PC-3 (cell line): ENCODE data around the gene ARMH4. TPM values are rescaled to one million over a fixed set of nuclear protein-coding genes. Genes with fewer than 3 reads are reported as not detected.

Experiments
- ATAC-seq: fragments of 200-7000 bp; cut with Tn5 transposase; 2 replicates; pipeline ENCODE4 v1.9.1; 2020; ENCODE audit warnings: mild to moderate bottlenecking, moderate library complexity
- BruUV-seq: library from RNA; stranded (reverse); fragments of 400-500 nt; replicated peaks from 2 replicates; lab custom pipeline; 2021; lab: Mats Ljungman, UMichigan
- CTCF ChIA-PET: fragments of 300-600 bp; sonication (Branson Sonifier 250); formaldehyde crosslinking; loops from one replicate; lab custom pipeline; 2022; ENCODE audit warnings: antibody characterized with exemption; lab: Charles Lee
- POLR2A ChIA-PET: fragments of 300-600 bp; sonication (Branson Sonifier 250); formaldehyde crosslinking; loops from one replicate; lab custom pipeline; 2022; ENCODE audit warnings: antibody characterized with exemption; ENCODE audit not compliant: unreplicated experiment; lab: Charles Lee
- DNase-seq: peaks from one replicate; pipeline ENCODE4 v3.0.0-alpha.2; 2015
- H2AFZ ChIP-seq: fragments of 300-600 bp; sonication (generic); 2 replicates; pipeline ENCODE4 v1.6.0; 2016; ENCODE audit warnings: antibody characterized with exemption, low read length
- H3F3A ChIP-seq: fragments of 300-600 bp; sonication (generic); one replicate; pipeline ENCODE4 v1.6.0; 2017; ENCODE audit warnings: antibody characterized with exemption, low read length, control low read depth, mild to moderate bottlenecking; ENCODE audit not compliant: unreplicated experiment
- H3K27ac ChIP-seq: fragments of 300-600 bp; sonication (generic); 2 replicates; pipeline ENCODE4 v1.5.1; 2016; ENCODE audit warnings: mild to moderate bottlenecking, low read length
- H3K27me3 ChIP-seq: fragments of 300-600 bp; sonication (generic); 2 replicates; pipeline ENCODE4 v1.6.1; 2016; ENCODE audit warnings: low read length, mixed read lengths
- H3K36me3 ChIP-seq: fragments of 300-600 bp; sonication (generic); 2 replicates; pipeline ENCODE4 v1.6.1; 2016; ENCODE audit warnings: low read depth, mixed run types, low read length, mixed read lengths
- H3K4me1 ChIP-seq: fragments of 300-600 bp; sonication (generic); 2 replicates; pipeline ENCODE4 v1.5.1; 2016; ENCODE audit warnings: low read length; ENCODE audit not compliant: insufficient read depth
- H3K4me2 ChIP-seq: fragments of 300-600 bp; sonication (generic); 2 replicates; pipeline ENCODE4 v1.6.0; 2016; ENCODE audit warnings: low read length
- H3K4me3 ChIP-seq: fragments of 300-600 bp; sonication (generic); 2 replicates; pipeline ENCODE4 v1.5.1; 2016; ENCODE audit warnings: mild to moderate bottlenecking, low read length, mixed read lengths
- H3K79me2 ChIP-seq: fragments of 300-600 bp; sonication (generic); 2 replicates; pipeline ENCODE4 v1.6.1; 2017; ENCODE audit warnings: low read length, mixed read lengths
- H3K9ac ChIP-seq: fragments of 300-600 bp; sonication (generic); 2 replicates; pipeline ENCODE4 v1.6.0; 2016; ENCODE audit warnings: mild to moderate bottlenecking, low read length
- H3K9me2 ChIP-seq: fragments of 300-600 bp; sonication (generic); replicated peaks from 2 replicates; pipeline ENCODE4 v1.6.1; 2016; ENCODE audit warnings: mixed run types, low read length, mixed read lengths
- H3K9me3 ChIP-seq: fragments of 300-600 bp; sonication (generic); 2 replicates; pipeline ENCODE4 v1.6.1; 2016; ENCODE audit warnings: low read length, mixed read lengths
- H4K20me1 ChIP-seq: fragments of 300-600 bp; sonication (generic); 2 replicates; pipeline ENCODE4 v1.6.1; 2016; ENCODE audit warnings: low read length, mixed read lengths
- CTCF ChIP-seq: fragments of 300-600 bp; sonication (generic); conservative IDR thresholded peaks from 2 replicates; pipeline ENCODE4 v1.5.1; 2017; ENCODE audit warnings: antibody characterized with exemption, low read depth, mild to moderate bottlenecking, low read length
- EZH2 ChIP-seq: fragments of 300-600 bp; sonication (generic); IDR thresholded peaks from one replicate; pipeline ENCODE4 v1.6.1; 2017; ENCODE audit warnings: antibody characterized with exemption, mild to moderate bottlenecking, low read length; ENCODE audit not compliant: unreplicated experiment
- EZH2phosphoT487 ChIP-seq: fragments of 300-600 bp; sonication (generic); IDR thresholded peaks from 2 replicates; pipeline ENCODE4 v1.6.1; 2018; ENCODE audit warnings: mild to moderate bottlenecking, antibody characterized with exemption, low read length, borderline replicate concordance
- intact Hi-C: fragments of 100-400 bp; cut with micrococcal nuclease; formaldehyde crosslinking; loops from 2 replicates; pipeline ENCODE4 v1.9.0; 2023
- total RNA-seq: library from RNA; depleted of rRNA; stranded (reverse); fragments of >200 nt; gene quantifications from 2 replicates; pipeline ENCODE4 v1.2.3, GENCODE V29; 2014

The ARMH4 gene
- total RNA-seq, 1 experiment from 2014 or later = 2.6 TPM

GRCh38 chr14:58088961-58089360, 63.1 kb downstream of the ARMH4 start:
- Histone ChIP-seq H3F3A (no peaks in the 10 kb centered on the region), H3K9ac (no peak overlapping the region), H4K20me1 (no peaks in the 10 kb centered on the region), H3K9me2 (no peaks in the 10 kb centered on the region), H3K4me1 (peaks cover 14% of the 10 kb centered on the region), H3K9me3 (no peaks in the 10 kb centered on the region), H3K27me3 (peaks cover 23% of the 10 kb centered on the region; the same call in 1 of the 2 replicates), H3K79me2 (no peaks in the 10 kb centered on the region), H3K4me2 (no peak overlapping the region), H3K27ac (no peak overlapping the region), H3K36me3 (no peaks in the 10 kb centered on the region), H2AFZ (no peak overlapping the region), H3K4me3 (no peak overlapping the region)
- ChIA-PET POLR2A (interaction anchor here (0.7 kb wide), 1 partner anchor 461 kb away, joined by 3 read pairs; no protein-coding TSS in a partner anchor), CTCF (no interaction called here)
- DNase-seq (no peak), ATAC-seq (no peak)
- no TSS peak for BruUV-seq
- intact Hi-C loops = no loop called here
- TF ChIP-seq EZH2 (no peak), CTCF (no peak), EZH2phosphoT487 (no peak)

- Histone ChIP-seq H3K27ac (no peak overlapping the region), H3K27me3 (peaks cover 23% of the 10 kb centered on the region; the same call in 1 of the 2 replicates), H3K9me3 (no peaks in the 10 kb centered on the region), H2AFZ (no peak overlapping the region), H3F3A (peaks cover 8% of the 10 kb centered on the region), H4K20me1 (no peaks in the 10 kb centered on the region), H3K36me3 (no peaks in the 10 kb centered on the region), H3K79me2 (no peaks in the 10 kb centered on the region), H3K4me2 (no peak overlapping the region), H3K4me1 (peaks cover 16% of the 10 kb centered on the region), H3K9ac (no peak overlapping the region), H3K9me2 (no peaks in the 10 kb centered on the region), H3K4me3 (no peak overlapping the region)
- BruUV-seq = no TSS peak
- ATAC-seq = no peak
- ChIA-PET POLR2A (no interaction called here), CTCF (no interaction called here)
- no peak for DNase-seq
- intact Hi-C loops = no loop called here
- no peak for TF ChIP-seq CTCF
- TF ChIP-seq EZH2 = no peak
Observed at GRCh38 chr14:58085877-58086276, 66.1 kb downstream of the ARMH4 start.

GRCh38 chr14:58082491-58083098, 69.4 kb downstream of the ARMH4 start:
- Histone ChIP-seq H3K27me3 (peaks cover 13% of the 10 kb centered on the region; the same call in 1 of the 2 replicates), H3K9me2 (no peaks in the 10 kb centered on the region), H3K4me1 (peaks cover 16% of the 10 kb centered on the region), H3K27ac (peak overlapping the region; percentile 83), H3K9ac (peak overlapping the region; percentile 40), H4K20me1 (no peaks in the 10 kb centered on the region), H2AFZ (peak overlapping the region; percentile 70), H3K9me3 (no peaks in the 10 kb centered on the region), H3K4me3 (no peak overlapping the region), H3K79me2 (no peaks in the 10 kb centered on the region), H3F3A (peaks cover 8% of the 10 kb centered on the region), H3K36me3 (no peaks in the 10 kb centered on the region), H3K4me2 (peak overlapping the region; percentile 43)
- CTCF ChIA-PET = no interaction called here
- DNase-seq (peak; percentile 98), ATAC-seq (peak; percentile 97)
- POLR2A ChIA-PET = no interaction called here
- intact Hi-C loops = no loop called here
- no peak for TF ChIP-seq EZH2phosphoT487
- TF ChIP-seq CTCF = no peak
- TF ChIP-seq EZH2 = no peak
- no TSS peak for BruUV-seq
